ENCODE results near the gene PCIF1.

- TF ChIP-seq, protein P1, sequence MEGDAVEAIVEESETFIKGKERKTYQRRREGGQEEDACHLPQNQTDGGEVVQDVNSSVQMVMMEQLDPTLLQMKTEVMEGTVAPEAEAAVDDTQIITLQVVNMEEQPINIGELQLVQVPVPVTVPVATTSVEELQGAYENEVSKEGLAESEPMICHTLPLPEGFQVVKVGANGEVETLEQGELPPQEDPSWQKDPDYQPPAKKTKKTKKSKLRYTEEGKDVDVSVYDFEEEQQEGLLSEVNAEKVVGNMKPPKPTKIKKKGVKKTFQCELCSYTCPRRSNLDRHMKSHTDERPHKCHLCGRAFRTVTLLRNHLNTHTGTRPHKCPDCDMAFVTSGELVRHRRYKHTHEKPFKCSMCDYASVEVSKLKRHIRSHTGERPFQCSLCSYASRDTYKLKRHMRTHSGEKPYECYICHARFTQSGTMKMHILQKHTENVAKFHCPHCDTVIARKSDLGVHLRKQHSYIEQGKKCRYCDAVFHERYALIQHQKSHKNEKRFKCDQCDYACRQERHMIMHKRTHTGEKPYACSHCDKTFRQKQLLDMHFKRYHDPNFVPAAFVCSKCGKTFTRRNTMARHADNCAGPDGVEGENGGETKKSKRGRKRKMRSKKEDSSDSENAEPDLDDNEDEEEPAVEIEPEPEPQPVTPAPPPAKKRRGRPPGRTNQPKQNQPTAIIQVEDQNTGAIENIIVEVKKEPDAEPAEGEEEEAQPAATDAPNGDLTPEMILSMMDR (IDR thresholded peaks at IDR 0.05), result no peak
- no peak for TF ChIP-seq POLR2A (IDR thresholded peaks at IDR 0.05)
These were observed 11.9 kb downstream of the PCIF1 start for GRCh38 chr20:45946149-45946970.
